ENCODE measurements around the gene DHX35.

DHX35 gene

GRCh38 chr20:38939686-38940085, 22.5 kb upstream of the DHX35 start:
- H3K9me3 ChIP-seq (replicated peaks in 1 of 2; ENCODE audit: control insufficient read depth in 2 of 2, insufficient read depth in 1 of 2, low read depth in 1 of 2, low read length in 2 of 2), result no peaks in the 10 kb centered on the region
- H3K79me1 ChIP-seq (ENCODE audit: low read depth, low read length), result peaks cover 13% of the 10 kb centered on the region
- no peak overlapping the region for H3K9ac ChIP-seq (ENCODE audit: low read depth, low read length, poor library complexity)
- no peak overlapping the region for H3K14ac ChIP-seq (ENCODE audit: low read length)
- H2BK15ac ChIP-seq (ENCODE audit: low read length), result no peak overlapping the region
- H3K18ac ChIP-seq (ENCODE audit: low read length), result no peak overlapping the region
- no peak overlapping the region for H3K23ac ChIP-seq (ENCODE audit: low read depth, low read length, poor library complexity)
- no peak overlapping the region for H3K4ac ChIP-seq (ENCODE audit: low read length)
- no peak overlapping the region for H3K4me2 ChIP-seq (ENCODE audit: insufficient read depth, low read length, poor library complexity, severe bottlenecking)
- no peak overlapping the region for H4K91ac ChIP-seq (ENCODE audit: low read depth, low read length, poor library complexity)
- H3K36me3 ChIP-seq (replicated peaks in 1 of 2; ENCODE audit: control insufficient read depth in 2 of 2, insufficient read depth in 2 of 2, low read length in 2 of 2), result peaks cover 32 to 97% of the 10 kb centered on the region in 2 donors
- no peak overlapping the region for H3K27ac ChIP-seq (replicated peaks; ENCODE audit: low read length)
- no peak overlapping the region for H3K4me3 ChIP-seq (ENCODE audit: low read length in 2 of 2)
- H3K27me3 ChIP-seq (ENCODE audit: control insufficient read depth in 3 of 3, insufficient read depth in 3 of 3, low read depth in 1 of 3, low read length in 3 of 3), result no peaks in the 10 kb centered on the region
- no peak overlapping the region for H2BK12ac ChIP-seq (ENCODE audit: low read length)
- H3K4me1 ChIP-seq (ENCODE audit: control insufficient read depth in 2 of 2, insufficient read depth in 1 of 2, low read depth in 1 of 2, low read length in 2 of 2), result peaks cover 0 to 18% of the 10 kb centered on the region in 2 donors
- H4K8ac ChIP-seq (ENCODE audit: low read depth, low read length), result no peak overlapping the region
- no peak overlapping the region for H2BK5ac ChIP-seq (ENCODE audit: low read length)
- no peak for DNase-seq (ENCODE audit: low spot score)
- no peak overlapping the region for H2BK120ac ChIP-seq (ENCODE audit: low read depth, low read length)
- no CpG with 5 or more reads among the region's 2 CpGs for WGBS, 2 donors (ENCODE audit: extremely low coverage in 2 of 2, insufficient read length in 2 of 2, insufficient replicate concordance in 1 of 2)
- H2AK5ac ChIP-seq (ENCODE audit: low read depth, low read length), result no peak overlapping the region
- no peak overlapping the region for H2AFZ ChIP-seq (ENCODE audit: low read length)

- no CpG with 5 or more reads among the region's 5 CpGs for WGBS, 2 donors (ENCODE audit: extremely low coverage in 2 of 2, insufficient read length in 2 of 2, insufficient replicate concordance in 1 of 2)
- no peak overlapping the region for H4K91ac ChIP-seq (ENCODE audit: low read depth, low read length, poor library complexity)
- peaks cover 0 to 18% of the 10 kb centered on the region in 2 donors for H3K4me1 ChIP-seq (ENCODE audit: control insufficient read depth in 2 of 2, insufficient read depth in 1 of 2, low read depth in 1 of 2, low read length in 2 of 2)
- no peak for DNase-seq (ENCODE audit: low spot score)
- H3K23ac ChIP-seq (ENCODE audit: low read depth, low read length, poor library complexity), result no peak overlapping the region
- no peak overlapping the region for H2AFZ ChIP-seq (ENCODE audit: low read length)
- H4K8ac ChIP-seq (ENCODE audit: low read depth, low read length), result no peak overlapping the region
- H3K9ac ChIP-seq (ENCODE audit: low read depth, low read length, poor library complexity), result no peak overlapping the region
- no peak overlapping the region for H3K18ac ChIP-seq (ENCODE audit: low read length)
- no peak overlapping the region for H2BK12ac ChIP-seq (ENCODE audit: low read length)
- no peak overlapping the region for H3K27ac ChIP-seq (replicated peaks; ENCODE audit: low read length)
- H3K4ac ChIP-seq (ENCODE audit: low read length), result no peak overlapping the region
- peaks cover 0 to 2% of the 10 kb centered on the region in 2 donors for H3K9me3 ChIP-seq (replicated peaks in 1 of 2; ENCODE audit: control insufficient read depth in 2 of 2, insufficient read depth in 1 of 2, low read depth in 1 of 2, low read length in 2 of 2)
- peaks cover 10% of the 10 kb centered on the region for H3K79me1 ChIP-seq (ENCODE audit: low read depth, low read length)
- peaks cover 35 to 96% of the 10 kb centered on the region in 2 donors for H3K36me3 ChIP-seq (replicated peaks in 1 of 2; ENCODE audit: control insufficient read depth in 2 of 2, insufficient read depth in 2 of 2, low read length in 2 of 2)
- H3K27me3 ChIP-seq (ENCODE audit: control insufficient read depth in 3 of 3, insufficient read depth in 3 of 3, low read depth in 1 of 3, low read length in 3 of 3), result no peaks in the 10 kb centered on the region
- no peak overlapping the region for H2BK120ac ChIP-seq (ENCODE audit: low read depth, low read length)
- no peak overlapping the region for H3K14ac ChIP-seq (ENCODE audit: low read length)
- H2AK5ac ChIP-seq (ENCODE audit: low read depth, low read length), result no peak overlapping the region
- no peak overlapping the region for H3K4me2 ChIP-seq (ENCODE audit: insufficient read depth, low read length, poor library complexity, severe bottlenecking)
- no peak overlapping the region for H3K4me3 ChIP-seq (ENCODE audit: low read length in 2 of 2)
- H2BK5ac ChIP-seq (ENCODE audit: low read length), result no peak overlapping the region
- no peak overlapping the region for H2BK15ac ChIP-seq (ENCODE audit: low read length)
These were observed 21.5 kb upstream of the DHX35 start for GRCh38 chr20:38940644-38941043.

GRCh38 chr20:38941726-38942389, 20.3 kb upstream of the DHX35 start:
- Histone ChIP-seq H3K79me1 (ENCODE audit: low read depth, low read length) (peaks cover 9% of the 10 kb centered on the region), H3K4me3 (ENCODE audit: low read length in 2 of 2) (no peak overlapping the region), H3K4ac (ENCODE audit: low read length) (no peak overlapping the region), H3K23ac (ENCODE audit: low read depth, low read length, poor library complexity) (no peak overlapping the region), H3K4me2 (ENCODE audit: insufficient read depth, low read length, poor library complexity, severe bottlenecking) (no peak overlapping the region), H3K9ac (ENCODE audit: low read depth, low read length, poor library complexity) (no peak overlapping the region), H3K4me1 (ENCODE audit: control insufficient read depth in 2 of 2, insufficient read depth in 1 of 2, low read depth in 1 of 2, low read length in 2 of 2) (peaks cover 0 to 13% of the 10 kb centered on the region in 2 donors), H3K18ac (ENCODE audit: low read length) (no peak overlapping the region), H3K27ac (replicated peaks; ENCODE audit: low read length) (no peak overlapping the region), H2AFZ (ENCODE audit: low read length) (no peak overlapping the region), H2BK5ac (ENCODE audit: low read length) (no peak overlapping the region), H4K8ac (ENCODE audit: low read depth, low read length) (no peak overlapping the region), H3K9me3 (replicated peaks in 1 of 2; ENCODE audit: control insufficient read depth in 2 of 2, insufficient read depth in 1 of 2, low read depth in 1 of 2, low read length in 2 of 2) (peaks cover 0 to 2% of the 10 kb centered on the region in 2 donors), H2BK12ac (ENCODE audit: low read length) (no peak overlapping the region), H3K36me3 (replicated peaks in 1 of 2; ENCODE audit: control insufficient read depth in 2 of 2, insufficient read depth in 2 of 2, low read length in 2 of 2) (peaks cover 32 to 94% of the 10 kb centered on the region in 2 donors), H2BK120ac (ENCODE audit: low read depth, low read length) (no peak overlapping the region), H2BK15ac (ENCODE audit: low read length) (no peak overlapping the region), H3K27me3 (ENCODE audit: control insufficient read depth in 3 of 3, insufficient read depth in 3 of 3, low read depth in 1 of 3, low read length in 3 of 3) (no peaks in the 10 kb centered on the region), H4K91ac (ENCODE audit: low read depth, low read length, poor library complexity) (no peak overlapping the region), H2AK5ac (ENCODE audit: low read depth, low read length) (no peak overlapping the region), H3K14ac (ENCODE audit: low read length) (no peak overlapping the region)
- WGBS, 2 donors (ENCODE audit: extremely low coverage in 2 of 2, insufficient read length in 2 of 2, insufficient replicate concordance in 1 of 2), result no CpG with 5 or more reads among the region's 5 CpGs
- no peak for DNase-seq (ENCODE audit: low spot score)

GRCh38 chr20:38945012-38945411, 17.1 kb upstream of the DHX35 start:
- Histone ChIP-seq H3K18ac (ENCODE audit: low read length) (no peak overlapping the region), H3K4me2 (ENCODE audit: insufficient read depth, low read length, poor library complexity, severe bottlenecking) (no peak overlapping the region), H3K79me1 (ENCODE audit: low read depth, low read length) (peaks cover 4% of the 10 kb centered on the region), H3K9ac (ENCODE audit: low read depth, low read length, poor library complexity) (no peak overlapping the region), H3K4me1 (ENCODE audit: control insufficient read depth in 2 of 2, insufficient read depth in 1 of 2, low read depth in 1 of 2, low read length in 2 of 2) (peaks cover 0 to 2% of the 10 kb centered on the region in 2 donors), H2AK5ac (ENCODE audit: low read depth, low read length) (no peak overlapping the region), H2AFZ (ENCODE audit: low read length) (no peak overlapping the region), H3K4me3 (ENCODE audit: low read length in 2 of 2) (no peak overlapping the region), H3K9me3 (replicated peaks in 1 of 2; ENCODE audit: control insufficient read depth in 2 of 2, insufficient read depth in 1 of 2, low read depth in 1 of 2, low read length in 2 of 2) (peaks cover 0 to 2% of the 10 kb centered on the region in 2 donors), H3K23ac (ENCODE audit: low read depth, low read length, poor library complexity) (no peak overlapping the region), H4K91ac (ENCODE audit: low read depth, low read length, poor library complexity) (no peak overlapping the region), H2BK15ac (ENCODE audit: low read length) (no peak overlapping the region), H3K27me3 (ENCODE audit: control insufficient read depth in 3 of 3, insufficient read depth in 3 of 3, low read depth in 1 of 3, low read length in 3 of 3) (no peaks in the 10 kb centered on the region), H3K14ac (ENCODE audit: low read length) (no peak overlapping the region), H2BK120ac (ENCODE audit: low read depth, low read length) (no peak overlapping the region), H4K8ac (ENCODE audit: low read depth, low read length) (no peak overlapping the region), H3K27ac (replicated peaks; ENCODE audit: low read length) (no peak overlapping the region), H2BK12ac (ENCODE audit: low read length) (no peak overlapping the region), H2BK5ac (ENCODE audit: low read length) (no peak overlapping the region), H3K4ac (ENCODE audit: low read length) (no peak overlapping the region), H3K36me3 (replicated peaks in 1 of 2; ENCODE audit: control insufficient read depth in 2 of 2, insufficient read depth in 2 of 2, low read length in 2 of 2) (peaks cover 45 to 95% of the 10 kb centered on the region in 2 donors)
- no peak for DNase-seq (ENCODE audit: low spot score)
- WGBS, 2 donors (ENCODE audit: extremely low coverage in 2 of 2, insufficient read length in 2 of 2, insufficient replicate concordance in 1 of 2), result no CpG with 5 or more reads among the region's 3 CpGs
